CD4-positive, alpha-beta T cell (primary cell): ENCODE results near the gene ONECUT3. TPM values are rescaled to one million over a fixed set of nuclear protein-coding genes. Genes with fewer than 3 reads are reported as not detected.

Experiments used
- ATAC-seq: fragments of 200-7000 bp; cut with Tn5 transposase; one replicate; pipeline ENCODE4 v1.10.0; 2022; ENCODE audit warnings: mild to moderate bottlenecking; ENCODE audit not compliant: poor library complexity
- CTCF ChIA-PET: fragments of 350-600 bp; sonication (Branson Sonifier 250); formaldehyde crosslinking; loops from one replicate; lab custom pipeline; 2021; ENCODE audit warnings: antibody characterized with exemption, inconsistent platforms; lab: Charles Lee
- POLR2A ChIA-PET: fragments of 350-600 bp; sonication (Branson Sonifier 250); formaldehyde crosslinking; loops from one replicate; lab custom pipeline; 2021; ENCODE audit warnings: antibody characterized with exemption, inconsistent platforms; lab: Charles Lee
- DNase-seq, 14 experiments: peaks; one replicate each; pipeline ENCODE4 v3.0.0-alpha.2; 2013 to 2020; ENCODE audit warnings: mixed read lengths in 2 of 14
- H3K27ac ChIP-seq, 2 donors: one replicate each; pipeline versions ENCODE4 v1.5.1 to v1.7.0; 2013; ENCODE audit warnings: low read length in 2 of 2, low read depth in 1 of 2, mild to moderate bottlenecking in 1 of 2
- H3K27me3 ChIP-seq, 2 experiments: 1 replicate in 1 of 2; 2 replicates in 1 of 2; pipeline versions ENCODE4 v1.6.1 to v1.7.0; 2013; ENCODE audit warnings: low read length in 2 of 2, control low read depth in 1 of 2, mild to moderate bottlenecking in 1 of 2, moderate library complexity in 1 of 2; ENCODE audit not compliant: insufficient read depth in 2 of 2, control insufficient read depth in 1 of 2
- H3K36me3 ChIP-seq: one replicate; pipeline ENCODE4 v1.6.1; 2013; ENCODE audit warnings: low read length, control low read depth; ENCODE audit not compliant: insufficient read depth
- H3K4me1 ChIP-seq: one replicate; pipeline ENCODE4 v1.6.1; 2013; ENCODE audit warnings: low read length, control low read depth; ENCODE audit not compliant: insufficient read depth
- H3K4me3 ChIP-seq: one replicate; pipeline ENCODE4 v1.5.1; 2013; ENCODE audit warnings: mild to moderate bottlenecking, low read length, moderate library complexity
- H3K9me3 ChIP-seq, 2 experiments: 1 replicate in 1 of 2; 2 replicates in 1 of 2; pipeline versions ENCODE4 v1.6.1 to v1.7.0; 2013; ENCODE audit warnings: low read length in 2 of 2, mild to moderate bottlenecking in 2 of 2, control low read depth in 1 of 2, moderate library complexity in 1 of 2; ENCODE audit not compliant: control insufficient read depth in 1 of 2, insufficient read depth in 1 of 2
- H3K27ac Mint-ChIP-seq: one replicate; pipeline ENCODE4 v1.8.0; 2020; ENCODE audit warnings: mixed read lengths
- H3K27me3 Mint-ChIP-seq: one replicate; pipeline ENCODE4 v1.8.0; 2021; ENCODE audit warnings: mixed read lengths
- H3K36me3 Mint-ChIP-seq: one replicate; pipeline ENCODE4 v1.8.0; 2021; ENCODE audit warnings: low read depth, mixed read lengths
- H3K4me1 Mint-ChIP-seq: one replicate; pipeline ENCODE4 v1.8.0; 2021; ENCODE audit warnings: low read depth, mixed read lengths
- H3K4me3 Mint-ChIP-seq: one replicate; pipeline ENCODE4 v1.8.0; 2020; ENCODE audit warnings: mild to moderate bottlenecking, mixed read lengths
- H3K9me3 Mint-ChIP-seq: one replicate; pipeline ENCODE4 v1.8.0; 2020; ENCODE audit warnings: mixed read lengths
- intact Hi-C, 2 experiments: fragments of 100-400 bp; cut with DNase I in 1 of 2; cut with micrococcal nuclease in 1 of 2; formaldehyde crosslinking; loops; one replicate each; pipeline versions ENCODE4 v1.15.1 to v1.9.0; 2023 to 2025; cut with DNase I, micrococcal nuclease
- total RNA-seq, 174 experiments: library from RNA in 2 of 174; stranded (reverse) in 2 of 174; gene quantifications; one replicate each; pipeline ENCODE4 v1.2.3 and lab custom pipeline; 2021 to 2026
- TF ChIP-seq, protein P1 (sequence below): fragments of 200-600 bp; IDR thresholded peaks from one replicate; pipeline ENCODE4 v1.8.0; 2022; ENCODE audit warnings: antibody characterized with exemption, mild to moderate bottlenecking

ONECUT3 gene
- total RNA-seq, 2 experiments from 2014 or later, result not detected

GRCh38 chr19:1825909-1826556 lies 72.7 kb downstream of the ONECUT3 start:
- H3K4me3 Mint-ChIP-seq, result peak overlapping the region; percentile 15

GRCh38 chr19:1826557-1827521 lies 73.5 kb downstream of the ONECUT3 start:
- CTCF ChIA-PET, result interaction anchor here (0.6 to 1.9 kb wide), 11 partner anchors 11 to 280 kb away, joined by 3 to 13 read pairs (median 4); partner anchors contain the start of gene ATP8B3
- Histone ChIP-seq H3K27me3 (no peaks in the 10 kb centered on the region), H3K27ac (no peak overlapping the region), H3K36me3 (peaks cover 69% of the 10 kb centered on the region), H3K4me1 (peaks cover 10% of the 10 kb centered on the region), H3K9me3 (no peaks in the 10 kb centered on the region), H3K4me3 (no peak overlapping the region)
- POLR2A ChIA-PET, result interaction anchor here (0.5 to 1.9 kb wide), 4 partner anchors 11 to 992 kb away, joined by 3 to 5 read pairs (median 4); no protein-coding TSS in a partner anchor
- TF ChIP-seq, protein P1, sequence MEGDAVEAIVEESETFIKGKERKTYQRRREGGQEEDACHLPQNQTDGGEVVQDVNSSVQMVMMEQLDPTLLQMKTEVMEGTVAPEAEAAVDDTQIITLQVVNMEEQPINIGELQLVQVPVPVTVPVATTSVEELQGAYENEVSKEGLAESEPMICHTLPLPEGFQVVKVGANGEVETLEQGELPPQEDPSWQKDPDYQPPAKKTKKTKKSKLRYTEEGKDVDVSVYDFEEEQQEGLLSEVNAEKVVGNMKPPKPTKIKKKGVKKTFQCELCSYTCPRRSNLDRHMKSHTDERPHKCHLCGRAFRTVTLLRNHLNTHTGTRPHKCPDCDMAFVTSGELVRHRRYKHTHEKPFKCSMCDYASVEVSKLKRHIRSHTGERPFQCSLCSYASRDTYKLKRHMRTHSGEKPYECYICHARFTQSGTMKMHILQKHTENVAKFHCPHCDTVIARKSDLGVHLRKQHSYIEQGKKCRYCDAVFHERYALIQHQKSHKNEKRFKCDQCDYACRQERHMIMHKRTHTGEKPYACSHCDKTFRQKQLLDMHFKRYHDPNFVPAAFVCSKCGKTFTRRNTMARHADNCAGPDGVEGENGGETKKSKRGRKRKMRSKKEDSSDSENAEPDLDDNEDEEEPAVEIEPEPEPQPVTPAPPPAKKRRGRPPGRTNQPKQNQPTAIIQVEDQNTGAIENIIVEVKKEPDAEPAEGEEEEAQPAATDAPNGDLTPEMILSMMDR, result no peak
- Mint-ChIP-seq H3K4me1 (peaks cover 4% of the 10 kb centered on the region), H3K9me3 (no peaks in the 10 kb centered on the region), H3K36me3 (peaks cover 39% of the 10 kb centered on the region), H3K4me3 (no peak overlapping the region), H3K27me3 (no peaks in the 10 kb centered on the region), H3K27ac (no peak overlapping the region)
- intact Hi-C loops, result loop anchor here in 1 of 2 experiments (1.0 to 10.0 kb wide), 3 partner anchors 38 to 282 kb away; no protein-coding TSS in a partner anchor
- DNase-seq (peak in 1 of 14 experiments; percentile 46), ATAC-seq (peak; percentile 9)

More at GRCh38 chr19:1825909-1826556, 72.7 kb downstream of the ONECUT3 start:
- ChIA-PET CTCF (interaction anchor here (0.6 to 1.9 kb wide), 14 partner anchors 12 to 280 kb away, joined by 3 to 13 read pairs (median 4); partner anchors contain the start of genes ATP8B3 and REXO1), POLR2A (interaction anchor here (1.0 to 1.6 kb wide), 2 partner anchors 12 to 14 kb away, joined by 3 to 4 read pairs; no protein-coding TSS in a partner anchor)
- ATAC-seq, result peak; percentile 86
- Histone ChIP-seq H3K4me1 (peaks cover 10% of the 10 kb centered on the region), H3K27me3 (no peaks in the 10 kb centered on the region), H3K4me3 (no peak overlapping the region), H3K36me3 (peaks cover 72% of the 10 kb centered on the region), H3K9me3 (no peaks in the 10 kb centered on the region), H3K27ac (no peak overlapping the region)
- no peaks in the 10 kb centered on the region for H3K27me3 Mint-ChIP-seq
- intact Hi-C loops, result loop anchor here in 1 of 2 experiments (1.0 to 10.0 kb wide), 3 partner anchors 37 to 281 kb away; no protein-coding TSS in a partner anchor
- TF ChIP-seq, protein P1, result peak; percentile 86
- peaks cover 4% of the 10 kb centered on the region for H3K4me1 Mint-ChIP-seq
- no peaks in the 10 kb centered on the region for H3K9me3 Mint-ChIP-seq
- H3K36me3 Mint-ChIP-seq, result peaks cover 41% of the 10 kb centered on the region
- DNase-seq, result peak; percentile 69 to 88 (median 74)
- peak overlapping the region; percentile 30 for H3K27ac Mint-ChIP-seq
